ENCODE results near the gene USP33. TPM values are rescaled to one million over a fixed set of nuclear protein-coding genes. Genes with fewer than 3 reads are reported as not detected.
"Not testable (repeated sequence)": the region's sequence is repeated elsewhere in the genome, so short reads cannot be mapped to it uniquely, and the experiment has no call there.

Gene USP33
- total RNA-seq, 2 donors from 2014 or later: 45.8 to 53.9 TPM

GRCh38 chr1:77756052-77756754, 3.4 kb downstream of the USP33 start:
- Mint-ChIP-seq H3K27ac (peak overlapping the region in 1 of 2 donors; percentile 56), H3K36me3 (peaks cover 7 to 15% of the 10 kb centered on the region in 2 donors), H3K9me3 (no peaks in the 10 kb centered on the region)
- ATAC-seq: no peak
- no peak for DNase-seq (ENCODE audit: low spot score in 2 of 2)

- not testable (repeated sequence) for H3K9me3 Mint-ChIP-seq; DNase-seq (ENCODE audit: low spot score in 2 of 2); H3K27ac Mint-ChIP-seq; ATAC-seq; H3K36me3 Mint-ChIP-seq
These were observed 10.2 kb downstream of the USP33 start for GRCh38 chr1:77749489-77749888.

DNA sequence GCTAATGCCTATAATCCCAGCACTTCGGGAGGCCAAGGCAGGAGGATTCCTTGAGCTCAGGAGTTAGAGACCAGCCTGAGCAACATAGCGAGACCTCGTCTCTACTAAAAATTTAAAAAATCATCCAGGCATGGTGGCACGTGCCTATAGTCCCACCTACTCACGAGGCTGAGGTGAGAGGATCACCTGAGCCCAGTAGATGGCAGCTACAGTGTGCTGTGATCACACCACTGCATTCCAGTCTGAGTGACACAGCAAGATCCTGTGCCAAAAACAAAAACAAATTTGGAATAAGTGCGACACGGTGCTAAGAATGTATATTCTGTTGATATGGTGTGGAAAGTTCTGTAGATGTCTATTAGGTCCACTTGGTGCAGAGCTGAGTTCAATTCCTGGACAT, 15.1 kb downstream of the USP33 start:
- H3K9me3 Mint-ChIP-seq: no peaks in the 10 kb centered on the region
- H3K27ac Mint-ChIP-seq: no peak overlapping the region
- DNase-seq (ENCODE audit: low spot score in 2 of 2) (no peak), ATAC-seq (no peak)
- H3K36me3 Mint-ChIP-seq: no peaks in the 10 kb centered on the region

- ATAC-seq (no peak), DNase-seq (ENCODE audit: low spot score in 2 of 2) (no peak)
- Mint-ChIP-seq H3K27ac (no peak overlapping the region), H3K36me3 (no peaks in the 10 kb centered on the region), H3K9me3 (no peaks in the 10 kb centered on the region)
These were observed 17.6 kb downstream of the USP33 start for GRCh38 chr1:77742011-77742555.

- ATAC-seq (no peak), DNase-seq (ENCODE audit: low spot score in 2 of 2) (no peak)
- Mint-ChIP-seq H3K27ac (no peak overlapping the region), H3K36me3 (no peaks in the 10 kb centered on the region), H3K9me3 (no peaks in the 10 kb centered on the region)
These were observed 18.3 kb downstream of the USP33 start for GRCh38 chr1:77741316-77741715.

- ATAC-seq (no peak), DNase-seq (ENCODE audit: low spot score in 2 of 2) (no peak)
- Mint-ChIP-seq H3K27ac (no peak overlapping the region), H3K9me3 (no peaks in the 10 kb centered on the region), H3K36me3 (no peaks in the 10 kb centered on the region)
These were observed 20.4 kb downstream of the USP33 start for GRCh38 chr1:77739235-77739634.

DNA sequence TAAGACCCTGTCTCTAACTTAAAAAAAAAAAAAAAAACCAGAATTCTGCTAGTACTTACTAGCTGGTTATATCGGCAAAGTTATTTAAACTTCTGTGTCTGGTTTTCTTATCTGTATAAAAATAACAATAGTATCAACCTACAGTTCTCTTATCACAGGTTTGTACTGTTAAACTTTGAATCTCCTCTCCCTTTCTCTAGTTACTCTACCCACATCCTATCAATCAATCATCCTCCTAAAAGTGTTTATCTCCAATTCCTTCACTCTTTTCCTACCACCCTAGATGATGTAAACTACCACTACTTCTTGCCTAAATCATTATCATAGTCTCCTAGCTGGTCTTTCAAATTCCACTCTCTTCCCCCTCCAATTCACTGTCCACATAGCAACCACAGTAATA, 27.6 kb downstream of the USP33 start:
- DNase-seq (ENCODE audit: low spot score in 2 of 2): no peak
- Mint-ChIP-seq H3K27ac (no peak overlapping the region), H3K36me3 (no peaks in the 10 kb centered on the region), H3K9me3 (no peaks in the 10 kb centered on the region)
- no peak for ATAC-seq

- no peaks in the 10 kb centered on the region for H3K9me3 Mint-ChIP-seq
- no peak overlapping the region for H3K27ac Mint-ChIP-seq
- no peak for DNase-seq (ENCODE audit: low spot score in 2 of 2)
- H3K36me3 Mint-ChIP-seq: peaks cover 0 to 12% of the 10 kb centered on the region in 2 donors
- ATAC-seq: no peak
These were observed 33.9 kb downstream of the USP33 start for GRCh38 chr1:77725706-77726105.

DNA sequence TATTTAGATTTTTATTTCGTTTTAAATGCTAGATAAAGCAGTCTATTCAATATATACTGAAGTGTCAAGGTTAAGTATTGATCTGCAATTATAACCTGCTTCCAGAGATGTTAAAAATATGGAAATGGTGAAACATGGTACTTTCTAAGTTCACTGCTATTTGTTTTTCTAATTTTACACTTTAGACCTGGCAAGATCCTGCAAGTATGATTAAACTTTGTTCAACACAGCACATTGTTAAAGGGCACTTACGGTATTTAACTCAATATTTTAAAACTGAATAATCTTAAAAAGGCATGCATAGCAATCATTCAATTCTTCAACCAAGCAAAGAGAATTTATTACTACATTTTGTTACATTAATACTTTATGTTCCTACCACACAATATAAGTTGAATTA, 41.5 kb downstream of the USP33 start:
- H3K36me3 Mint-ChIP-seq: peaks cover 0 to 14% of the 10 kb centered on the region in 2 donors
- no peak for DNase-seq (ENCODE audit: low spot score in 2 of 2)

DNA sequence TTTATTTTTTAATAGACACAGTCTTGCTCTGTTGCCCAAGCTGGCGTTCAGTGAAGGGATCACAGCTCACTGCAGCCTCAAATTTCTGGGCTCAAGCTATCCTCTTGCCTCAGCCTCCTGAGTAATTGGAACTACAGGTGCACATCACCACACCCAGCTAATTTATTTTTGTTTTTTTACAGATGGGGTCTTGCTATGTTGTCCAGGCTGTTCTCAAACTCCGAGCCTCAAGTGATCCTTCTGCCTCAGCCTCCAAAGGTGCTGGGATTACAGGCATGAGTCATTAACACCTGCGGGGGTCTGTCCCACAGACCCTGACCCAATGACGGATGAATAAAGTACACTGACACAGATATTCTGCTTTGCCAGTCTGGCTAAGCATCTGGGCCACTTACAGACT, 43.6 kb downstream of the USP33 start:
- no peak for DNase-seq (ENCODE audit: low spot score in 2 of 2)
- ATAC-seq: no peak
- no peaks in the 10 kb centered on the region for H3K9me3 Mint-ChIP-seq
- H3K27ac Mint-ChIP-seq: no peak overlapping the region
- H3K36me3 Mint-ChIP-seq: peaks cover 0 to 10% of the 10 kb centered on the region in 2 donors

More for the DNA sequence above, 41.5 kb downstream of the USP33 start:
- Mint-ChIP-seq H3K27ac (no peak overlapping the region), H3K9me3 (no peaks in the 10 kb centered on the region)
- ATAC-seq: no peak

GRCh38 chr1:77709727-77710126, 49.9 kb downstream of the USP33 start:
- H3K9me3 Mint-ChIP-seq: no peaks in the 10 kb centered on the region
- ATAC-seq (no peak), DNase-seq (ENCODE audit: low spot score in 2 of 2) (no peak)
- peaks cover 4 to 5% of the 10 kb centered on the region in 2 donors for H3K36me3 Mint-ChIP-seq
- no peak overlapping the region for H3K27ac Mint-ChIP-seq

GRCh38 chr1:77706321-77706720, 53.3 kb downstream of the USP33 start:
- ATAC-seq: no peak
- no peaks in the 10 kb centered on the region for H3K9me3 Mint-ChIP-seq
- DNase-seq (ENCODE audit: low spot score in 2 of 2): no peak
- H3K27ac Mint-ChIP-seq: no peak overlapping the region
- H3K36me3 Mint-ChIP-seq: peaks cover 4 to 8% of the 10 kb centered on the region in 2 donors

DNA sequence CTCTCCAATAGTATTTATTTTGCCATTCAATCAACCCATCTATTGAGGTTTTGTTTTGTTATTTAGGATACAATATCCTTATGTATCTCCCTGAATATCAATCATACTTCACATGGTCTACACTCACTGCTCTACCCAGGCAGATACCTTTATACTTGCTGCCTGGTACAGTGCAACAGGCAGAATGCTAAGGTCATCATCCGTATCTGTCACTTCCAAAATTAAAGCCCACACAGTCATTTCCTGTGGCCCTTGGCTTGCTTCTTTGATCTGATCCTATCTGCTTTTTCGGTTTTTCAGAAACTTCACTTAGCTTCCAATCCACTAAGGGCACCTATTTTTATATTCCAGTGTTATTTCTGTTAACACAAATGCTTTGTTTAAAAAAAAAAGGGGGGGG, 54.9 kb downstream of the USP33 start:
- peak in 1 of 2 donors; percentile 36 for ATAC-seq

DNA sequence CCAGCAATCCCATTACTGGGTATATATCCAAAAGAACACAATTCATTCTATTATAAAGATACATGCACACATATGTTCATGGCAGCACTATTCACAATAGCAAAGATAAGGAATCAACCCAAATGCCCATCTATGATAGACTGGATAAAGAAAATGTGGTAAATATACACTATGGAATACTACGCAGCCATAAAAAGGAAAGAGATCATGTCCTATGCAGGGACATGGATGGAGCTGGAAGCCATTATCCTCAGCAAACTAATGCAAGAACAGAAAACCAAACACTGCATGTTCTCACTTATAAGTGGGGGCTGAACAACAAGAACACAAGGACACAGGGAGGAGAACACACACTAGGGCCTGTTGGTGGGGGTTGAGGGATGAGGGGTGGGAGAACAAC, 60.0 kb downstream of the USP33 start:
- not testable (repeated sequence) for H3K27ac Mint-ChIP-seq; H3K9me3 Mint-ChIP-seq; ATAC-seq; DNase-seq (ENCODE audit: low spot score in 2 of 2)
- peaks cover 0 to 11% of the 10 kb centered on the region in 2 donors for H3K36me3 Mint-ChIP-seq

More for the DNA sequence above, 54.9 kb downstream of the USP33 start:
- Mint-ChIP-seq H3K9me3 (no peaks in the 10 kb centered on the region), H3K36me3 (peaks cover 0 to 14% of the 10 kb centered on the region in 2 donors), H3K27ac (no peak overlapping the region)
- DNase-seq (ENCODE audit: low spot score in 2 of 2): no peak

GRCh38 chr1:77697441-77697840, 62.2 kb downstream of the USP33 start:
- ATAC-seq (no peak), DNase-seq (ENCODE audit: low spot score in 2 of 2) (no peak)
- peaks cover 0 to 11% of the 10 kb centered on the region in 2 donors for H3K36me3 Mint-ChIP-seq
- peak overlapping the region in 1 of 2 donors; percentile 44 for H3K27ac Mint-ChIP-seq
- H3K9me3 Mint-ChIP-seq: no peaks in the 10 kb centered on the region

GRCh38 chr1:77688939-77689338, 70.7 kb downstream of the USP33 start:
- Mint-ChIP-seq H3K9me3 (no peaks in the 10 kb centered on the region), H3K36me3 (no peaks in the 10 kb centered on the region), H3K27ac (no peak overlapping the region)
- no peak for ATAC-seq
- no peak for DNase-seq (ENCODE audit: low spot score in 2 of 2)

GRCh38 chr1:77687519-77687906, 72.1 kb downstream of the USP33 start:
- Mint-ChIP-seq H3K36me3 (peaks cover under 1% of the 10 kb centered on the region in 2 donors), H3K27ac (no peak overlapping the region), H3K9me3 (no peaks in the 10 kb centered on the region)
- DNase-seq (ENCODE audit: low spot score in 2 of 2) (no peak), ATAC-seq (no peak)

Data from activated naive CD4-positive, alpha-beta T cell treated with anti-CD3 and anti-CD28 coated beads, Interleukin-2, amount 50 U/mL, for 72 hours (primary cell).